ENCODE results near the gene C16orf78. TPM values are rescaled to one million over a fixed set of nuclear protein-coding genes. Genes with fewer than 3 reads are reported as not detected.

Gene C16orf78
- total RNA-seq, 1 donor from 2014 or later: not detected

GRCh38 chr16:49344401-49344800 lies 29.2 kb upstream of the C16orf78 start:
- Mint-ChIP-seq H3K4me3 (no peak overlapping the region), H3K36me3 (ENCODE audit: low read depth) (no peaks in the 10 kb centered on the region), H3K4me1 (no peaks in the 10 kb centered on the region), H3K27me3 (ENCODE audit: low read depth) (peaks cover 94% of the 10 kb centered on the region), H3K27ac (ENCODE audit: unreplicated experiment) (no peak overlapping the region), H3K9me3 (no peaks in the 10 kb centered on the region)
- no peak for TF ChIP-seq CTCF (conservative IDR thresholded peaks at IDR 0.05)
- no peak for DNase-seq (ENCODE audit: low read depth, low spot score)

- Mint-ChIP-seq H3K4me3 (no peak overlapping the region), H3K4me1 (no peaks in the 10 kb centered on the region), H3K36me3 (ENCODE audit: low read depth) (no peaks in the 10 kb centered on the region), H3K27me3 (ENCODE audit: low read depth) (peaks cover 92% of the 10 kb centered on the region), H3K9me3 (no peaks in the 10 kb centered on the region), H3K27ac (ENCODE audit: unreplicated experiment) (no peak overlapping the region)
- peak; percentile 30 for DNase-seq (ENCODE audit: low read depth, low spot score)
- TF ChIP-seq CTCF (conservative IDR thresholded peaks at IDR 0.05): no peak
These were observed 27.8 kb upstream of the C16orf78 start for GRCh38 chr16:49345829-49346228.

GRCh38 chr16:49346459-49346858 lies 27.1 kb upstream of the C16orf78 start:
- no peaks in the 10 kb centered on the region for H3K9me3 Mint-ChIP-seq
- no peak for TF ChIP-seq CTCF (conservative IDR thresholded peaks at IDR 0.05)
- H3K27me3 Mint-ChIP-seq (ENCODE audit: low read depth): peaks cover 93% of the 10 kb centered on the region
- DNase-seq (ENCODE audit: low read depth, low spot score): no peak
- no peak overlapping the region for H3K4me3 Mint-ChIP-seq
- H3K27ac Mint-ChIP-seq (ENCODE audit: unreplicated experiment): no peak overlapping the region
- no peaks in the 10 kb centered on the region for H3K36me3 Mint-ChIP-seq (ENCODE audit: low read depth)
- no peaks in the 10 kb centered on the region for H3K4me1 Mint-ChIP-seq

- Mint-ChIP-seq H3K27ac (ENCODE audit: unreplicated experiment) (no peak overlapping the region), H3K27me3 (ENCODE audit: low read depth) (peaks cover 90% of the 10 kb centered on the region)
- DNase-seq (ENCODE audit: low read depth, low spot score): no peak
These were observed 26.1 kb upstream of the C16orf78 start for GRCh38 chr16:49347476-49347875.

GRCh38 chr16:49348408-49349176 lies 25.0 kb upstream of the C16orf78 start:
- Mint-ChIP-seq H3K4me1 (no peaks in the 10 kb centered on the region), H3K27me3 (ENCODE audit: low read depth) (peaks cover 92% of the 10 kb centered on the region), H3K4me3 (no peak overlapping the region), H3K9me3 (no peaks in the 10 kb centered on the region), H3K27ac (ENCODE audit: unreplicated experiment) (no peak overlapping the region), H3K36me3 (ENCODE audit: low read depth) (no peaks in the 10 kb centered on the region)
- no peak for DNase-seq (ENCODE audit: low read depth, low spot score)
- no peak for TF ChIP-seq CTCF (conservative IDR thresholded peaks at IDR 0.05)

More at GRCh38 chr16:49347476-49347875, 26.1 kb upstream of the C16orf78 start:
- no peaks in the 10 kb centered on the region for H3K4me1 Mint-ChIP-seq
- H3K9me3 Mint-ChIP-seq: no peaks in the 10 kb centered on the region
- no peaks in the 10 kb centered on the region for H3K36me3 Mint-ChIP-seq (ENCODE audit: low read depth)
- TF ChIP-seq CTCF (conservative IDR thresholded peaks at IDR 0.05): no peak
- H3K4me3 Mint-ChIP-seq: no peak overlapping the region
